Bladder microvascular endothelial cell (primary cell): ENCODE results near the gene PMFBP1. TPM values are rescaled to one million over a fixed set of nuclear protein-coding genes. Genes with fewer than 3 reads are reported as not detected.

Experiments used
- total RNA-seq: library from RNA; depleted of rRNA; stranded (reverse); fragments of >200 nt; gene quantifications from 2 replicates; pipeline ENCODE4 v1.2.3, GENCODE V29; 2014

PMFBP1 gene
- total RNA-seq, result under 0.01 TPM in 1 of 2 replicates, not detected in the other

GRCh38 chr16:72172105-72173034, at the start of gene PMFBP1:
PMFBP1 (minus strand) TSS chr16:72172155; CDS start chr16:72171208, 947 bp downstream.

GRCh38 chr16:72093448-72094265, 78.3 kb downstream of the PMFBP1 start, which contains the start of the genes DHX38 and TXNL4B:
DHX38 (plus strand) TSS chr16:72093847; CDS start chr16:72096158, 2,311 bp downstream.
TXNL4B (minus strand) TSS chr16:72093620; CDS start chr16:72090749, 2,871 bp downstream.

Other genes starting within 250 kb of the PMFBP1 start
- under 0.01 TPM in 1 of 2 replicates, not detected in the other for gene PKD1L3, start 171.8 kb downstream of the PMFBP1 start, total RNA-seq
- 1.9 and 5.1 TPM in 2 replicates for gene DHODH, start 163.4 kb downstream of the PMFBP1 start, total RNA-seq
- gene HP, start 117.7 kb downstream of the PMFBP1 start, total RNA-seq, result not detected in 2 replicates
- not detected in 2 replicates for gene HPR, start 108.9 kb downstream of the PMFBP1 start, total RNA-seq
- 3.2 and 9.2 TPM in 2 replicates for gene TXNL4B, start 78.5 kb downstream of the PMFBP1 start, total RNA-seq
- gene DHX38, start 78.3 kb downstream of the PMFBP1 start, total RNA-seq, result 94.1 and 144 TPM in 2 replicates